PFSK-1 (cell line): ENCODE results near the gene ASXL2. TPM values are rescaled to one million over a fixed set of nuclear protein-coding genes. Genes with fewer than 3 reads are reported as not detected.

Source experiments
- FOXP2 ChIP-seq: optimal IDR thresholded peaks from 2 replicates; pipeline ENCODE3; 2011; ENCODE audit warnings: borderline replicate concordance, control low read depth, inconsistent platforms; ENCODE audit not compliant: insufficient read depth; ENCODE audit errors: extremely low read length, extremely low read depth
- POLR2AphosphoS5 ChIP-seq: IDR thresholded peaks from 2 replicates; pipeline ENCODE4 v1.6.1; 2012; ENCODE audit warnings: low read depth, mild to moderate bottlenecking, control low read depth, low read length, moderate library complexity
- SIN3A ChIP-seq: IDR thresholded peaks from 2 replicates; pipeline ENCODE4 v1.6.1; 2012; ENCODE audit warnings: mild to moderate bottlenecking, low read length, moderate library complexity, borderline replicate concordance; ENCODE audit not compliant: insufficient read depth
- TAF1 ChIP-seq: IDR thresholded peaks from 2 replicates; pipeline ENCODE4 v1.6.1; 2012; ENCODE audit warnings: low read length, control low read depth, borderline replicate concordance; ENCODE audit not compliant: insufficient read depth
- polyA plus RNA-seq: library from polyadenylated mRNA; unstranded; fragments of >200 nt; gene quantifications from one replicate; pipeline ENCODE4 v1.2.1, GENCODE V29; 2012; ENCODE audit warnings: low read depth, missing spikeins; ENCODE audit not compliant: insufficient read length
- TF ChIP-seq, protein P1 (sequence below), 2 experiments: IDR thresholded peaks; 2 replicates each; pipeline versions ENCODE4 v1.6.1 to v1.8.0; 2011 to 2012; ENCODE audit warnings: low read depth in 2 of 2, low read length in 2 of 2, control low read depth in 1 of 2, inconsistent platforms in 1 of 2, mild to moderate bottlenecking in 1 of 2, moderate library complexity in 1 of 2; ENCODE audit not compliant: insufficient read depth in 1 of 2

The ASXL2 gene
- 9.0 TPM for polyA plus RNA-seq

DNA sequence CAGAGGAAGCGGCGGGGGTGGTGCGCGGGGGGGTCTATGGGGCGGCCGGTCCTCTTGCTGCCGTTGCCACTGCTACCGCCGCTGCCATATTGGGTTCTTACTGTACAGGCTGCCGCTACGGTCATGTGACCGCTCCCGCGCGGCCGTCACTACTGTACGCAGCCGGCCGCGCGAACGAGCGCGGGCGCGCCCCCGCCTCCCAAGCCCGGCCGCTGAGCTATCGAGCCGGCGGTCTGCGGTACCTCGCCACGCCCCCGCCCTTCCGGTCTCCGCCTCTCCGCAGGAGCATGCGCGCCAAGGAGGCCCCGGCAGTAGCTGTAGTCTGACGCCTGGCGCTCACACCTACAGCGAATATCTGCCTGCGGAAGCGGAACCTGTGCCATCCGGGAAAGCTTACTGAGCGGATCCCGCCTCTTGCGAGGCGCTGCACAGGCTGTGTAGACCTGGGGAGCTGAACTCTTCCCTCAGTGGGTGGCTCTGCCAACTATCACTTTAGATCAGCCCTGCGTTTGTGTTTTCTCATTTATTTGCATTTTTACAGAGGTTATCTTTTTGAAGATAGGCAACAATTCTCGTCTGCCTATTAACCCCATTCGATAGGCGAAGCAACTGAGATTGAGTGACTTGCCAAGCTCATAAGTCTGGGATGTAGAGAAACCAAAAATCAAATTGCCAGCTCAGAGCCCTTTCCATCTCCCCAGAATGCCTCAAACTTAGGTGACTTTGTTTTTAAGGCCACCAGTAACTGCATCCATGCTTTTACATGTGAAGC lies at the start of gene ASXL2:
ASXL2 (minus strand) TSS at position 127 of the 772 bp plus-strand sequence. CDS start 265 bp downstream, outside the sequence.
- TF ChIP-seq SIN3A (0 out of 2 replicates have a peak, but pooled peaks have one; percentile 19), TAF1 (peak; percentile 92), POLR2AphosphoS5 (peak; percentile 91), FOXP2 (peak; percentile 88)
- TF ChIP-seq, protein P1, sequence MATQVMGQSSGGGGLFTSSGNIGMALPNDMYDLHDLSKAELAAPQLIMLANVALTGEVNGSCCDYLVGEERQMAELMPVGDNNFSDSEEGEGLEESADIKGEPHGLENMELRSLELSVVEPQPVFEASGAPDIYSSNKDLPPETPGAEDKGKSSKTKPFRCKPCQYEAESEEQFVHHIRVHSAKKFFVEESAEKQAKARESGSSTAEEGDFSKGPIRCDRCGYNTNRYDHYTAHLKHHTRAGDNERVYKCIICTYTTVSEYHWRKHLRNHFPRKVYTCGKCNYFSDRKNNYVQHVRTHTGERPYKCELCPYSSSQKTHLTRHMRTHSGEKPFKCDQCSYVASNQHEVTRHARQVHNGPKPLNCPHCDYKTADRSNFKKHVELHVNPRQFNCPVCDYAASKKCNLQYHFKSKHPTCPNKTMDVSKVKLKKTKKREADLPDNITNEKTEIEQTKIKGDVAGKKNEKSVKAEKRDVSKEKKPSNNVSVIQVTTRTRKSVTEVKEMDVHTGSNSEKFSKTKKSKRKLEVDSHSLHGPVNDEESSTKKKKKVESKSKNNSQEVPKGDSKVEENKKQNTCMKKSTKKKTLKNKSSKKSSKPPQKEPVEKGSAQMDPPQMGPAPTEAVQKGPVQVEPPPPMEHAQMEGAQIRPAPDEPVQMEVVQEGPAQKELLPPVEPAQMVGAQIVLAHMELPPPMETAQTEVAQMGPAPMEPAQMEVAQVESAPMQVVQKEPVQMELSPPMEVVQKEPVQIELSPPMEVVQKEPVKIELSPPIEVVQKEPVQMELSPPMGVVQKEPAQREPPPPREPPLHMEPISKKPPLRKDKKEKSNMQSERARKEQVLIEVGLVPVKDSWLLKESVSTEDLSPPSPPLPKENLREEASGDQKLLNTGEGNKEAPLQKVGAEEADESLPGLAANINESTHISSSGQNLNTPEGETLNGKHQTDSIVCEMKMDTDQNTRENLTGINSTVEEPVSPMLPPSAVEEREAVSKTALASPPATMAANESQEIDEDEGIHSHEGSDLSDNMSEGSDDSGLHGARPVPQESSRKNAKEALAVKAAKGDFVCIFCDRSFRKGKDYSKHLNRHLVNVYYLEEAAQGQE (IDR thresholded peaks at IDR 0.05; ENCODE audit: insufficient read depth in 1 of 2, low read depth in 2 of 2, low read length in 2 of 2) = no peak

DNA sequence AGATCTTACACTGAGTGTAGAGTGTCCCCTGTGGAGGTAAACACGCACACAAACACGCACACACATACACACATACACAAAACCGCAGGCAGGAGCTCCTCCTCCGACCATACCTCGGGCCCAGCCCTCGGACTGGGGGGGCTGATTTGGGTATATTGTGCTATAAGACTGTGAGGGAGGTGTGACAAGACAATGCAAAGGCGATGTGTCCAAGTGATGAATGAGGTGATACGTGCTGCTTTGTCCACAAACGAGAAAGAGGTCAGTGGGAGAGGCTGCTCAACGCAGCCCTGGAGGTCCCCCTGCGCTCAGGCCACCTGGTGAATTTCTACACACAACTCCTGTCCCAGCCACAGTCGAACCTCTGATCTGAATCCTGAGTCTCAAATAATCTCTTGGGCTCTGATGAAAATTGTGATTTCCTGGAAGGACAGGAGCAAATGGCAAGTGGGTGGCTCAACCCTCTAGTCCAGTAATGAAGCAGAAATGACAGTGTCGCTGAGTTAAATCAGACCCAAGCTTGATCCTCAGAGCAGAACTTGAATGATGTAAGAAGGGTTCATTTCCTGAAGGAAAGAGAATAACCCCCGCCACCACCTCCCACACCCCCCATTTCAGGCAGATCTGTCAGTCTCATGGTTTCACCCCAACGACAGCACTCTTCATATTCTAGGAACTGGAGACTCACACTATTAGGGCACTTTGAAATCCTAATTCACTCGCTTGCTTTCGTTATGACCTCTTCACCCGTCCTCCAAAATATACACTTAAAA lies 48.9 kb upstream of the ASXL2 start:
- TF ChIP-seq POLR2AphosphoS5 (no peak), FOXP2 (no peak), SIN3A (no peak), TAF1 (no peak)
- TF ChIP-seq, protein P1 (IDR thresholded peaks at IDR 0.05; ENCODE audit: insufficient read depth in 1 of 2, low read depth in 2 of 2, low read length in 2 of 2) = no peak

DNA sequence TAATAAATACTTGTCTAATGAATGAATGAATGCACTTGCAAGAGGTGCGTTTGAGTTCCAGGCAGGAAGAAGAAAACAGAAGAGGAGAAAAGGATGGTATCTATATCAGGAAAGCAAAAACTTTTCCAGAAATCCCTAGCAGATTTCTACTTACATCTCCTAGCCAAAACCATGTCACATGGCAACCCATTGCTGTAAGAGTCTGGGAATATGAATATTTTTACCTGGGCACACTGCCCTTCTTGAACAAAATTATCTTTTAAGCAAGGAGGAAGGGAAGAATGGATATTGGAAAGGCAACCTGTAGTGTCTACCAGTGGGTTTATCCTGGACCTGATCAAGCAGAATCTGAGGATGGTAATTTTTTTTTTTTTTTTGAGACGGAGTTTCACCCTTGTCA lies 44.2 kb upstream of the ASXL2 start:
- TF ChIP-seq POLR2AphosphoS5 (no peak), FOXP2 (no peak), SIN3A (no peak), TAF1 (no peak)
- TF ChIP-seq, protein P1 (IDR thresholded peaks at IDR 0.05; ENCODE audit: insufficient read depth in 1 of 2, low read depth in 2 of 2, low read length in 2 of 2) = no peak

DNA sequence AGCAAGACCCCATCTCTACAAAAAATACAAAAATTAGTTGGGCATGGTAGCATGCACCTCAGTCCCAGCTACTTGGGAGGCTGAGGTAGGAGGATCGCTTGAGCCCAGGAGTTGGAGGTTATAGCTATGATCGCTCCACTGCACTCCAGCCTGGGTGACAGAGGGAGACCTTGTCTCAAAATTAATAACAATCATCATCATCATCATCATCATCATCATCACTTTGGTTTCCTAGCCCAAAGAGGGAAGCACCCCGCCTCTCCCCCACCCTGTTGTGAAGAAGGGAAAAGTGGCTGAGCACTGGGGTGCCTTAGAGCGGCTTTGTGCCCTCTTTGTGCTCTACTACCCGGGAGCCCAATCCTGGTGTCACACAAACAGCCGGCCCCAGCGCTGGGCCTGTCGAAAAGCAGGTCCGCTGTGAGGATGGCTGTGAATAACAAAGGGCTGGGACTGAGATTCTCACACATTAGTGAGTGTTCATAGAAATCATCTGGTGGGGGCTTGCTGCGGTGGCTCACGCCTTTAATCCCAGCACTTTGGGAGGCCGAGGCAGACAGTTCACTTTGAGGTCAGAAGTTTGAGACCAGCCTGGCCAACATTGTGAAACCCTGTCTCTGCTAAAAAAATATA lies 42.6 kb upstream of the ASXL2 start:
- TF ChIP-seq, protein P1 (IDR thresholded peaks at IDR 0.05; ENCODE audit: insufficient read depth in 1 of 2, low read depth in 2 of 2, low read length in 2 of 2) = no peak
- no peak for TF ChIP-seq FOXP2
- TF ChIP-seq TAF1 = no peak
- TF ChIP-seq POLR2AphosphoS5 = no peak
- no peak for TF ChIP-seq SIN3A
